Astrocyte (in vitro differentiated cells and primary cell): ENCODE measurements around the gene C1QTNF9.

Experiments
- EZH2 ChIP-seq: IDR thresholded peaks from 2 replicates; pipeline ENCODE4 v1.6.1; 2012; ENCODE audit warnings: mild to moderate bottlenecking, low read length, inconsistent platforms; ENCODE audit not compliant: insufficient read depth
- TF ChIP-seq, protein P1 (sequence below): IDR thresholded peaks from 2 replicates; pipeline ENCODE4 v1.5.1; 2011; ENCODE audit warnings: low read depth, mild to moderate bottlenecking, inconsistent platforms, low read length, moderate library complexity; ENCODE audit not compliant: insufficient read depth

DNA sequence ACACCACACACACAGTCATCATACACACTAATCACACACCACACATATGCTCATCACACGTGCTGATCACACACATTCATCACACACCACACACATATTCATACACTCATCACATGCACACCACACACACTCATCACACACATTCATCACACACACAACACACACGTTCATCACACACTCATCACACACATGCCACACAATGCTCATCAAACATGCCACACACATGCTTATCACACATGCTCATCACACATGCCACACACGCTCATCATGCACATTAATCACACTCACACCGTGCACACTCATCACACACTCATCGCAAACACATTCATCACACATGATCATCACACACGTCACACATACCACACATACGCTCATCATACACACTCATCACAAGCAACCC lies 47.5 kb downstream of the C1QTNF9 start:
- TF ChIP-seq, protein P1, sequence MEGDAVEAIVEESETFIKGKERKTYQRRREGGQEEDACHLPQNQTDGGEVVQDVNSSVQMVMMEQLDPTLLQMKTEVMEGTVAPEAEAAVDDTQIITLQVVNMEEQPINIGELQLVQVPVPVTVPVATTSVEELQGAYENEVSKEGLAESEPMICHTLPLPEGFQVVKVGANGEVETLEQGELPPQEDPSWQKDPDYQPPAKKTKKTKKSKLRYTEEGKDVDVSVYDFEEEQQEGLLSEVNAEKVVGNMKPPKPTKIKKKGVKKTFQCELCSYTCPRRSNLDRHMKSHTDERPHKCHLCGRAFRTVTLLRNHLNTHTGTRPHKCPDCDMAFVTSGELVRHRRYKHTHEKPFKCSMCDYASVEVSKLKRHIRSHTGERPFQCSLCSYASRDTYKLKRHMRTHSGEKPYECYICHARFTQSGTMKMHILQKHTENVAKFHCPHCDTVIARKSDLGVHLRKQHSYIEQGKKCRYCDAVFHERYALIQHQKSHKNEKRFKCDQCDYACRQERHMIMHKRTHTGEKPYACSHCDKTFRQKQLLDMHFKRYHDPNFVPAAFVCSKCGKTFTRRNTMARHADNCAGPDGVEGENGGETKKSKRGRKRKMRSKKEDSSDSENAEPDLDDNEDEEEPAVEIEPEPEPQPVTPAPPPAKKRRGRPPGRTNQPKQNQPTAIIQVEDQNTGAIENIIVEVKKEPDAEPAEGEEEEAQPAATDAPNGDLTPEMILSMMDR: no peak
- no peak for TF ChIP-seq EZH2
